ENCODE results near the gene DNAJC11. TPM values are rescaled to one million over a fixed set of nuclear protein-coding genes. Genes with fewer than 3 reads are reported as not detected.
A peak's percentile ranks its signal among the peaks of the same experiment; 100 is the strongest.

The DNAJC11 gene
- total RNA-seq, 2 experiments from 2014 or later: 43.0 to 52.1 TPM

- ChIA-PET CTCF (interaction anchor here (0.8 to 1.4 kb wide), 2 partner anchors 8 to 34 kb away, joined by 3 to 5 read pairs; partner anchors contain the start of gene NOL9), POLR2A (no interaction called here)
- H3K9me3 Mint-ChIP-seq: no peaks in the 10 kb centered on the region
- H3K27ac Mint-ChIP-seq: no peak overlapping the region
- peaks cover 28% of the 10 kb centered on the region for H3K4me1 Mint-ChIP-seq
- H3K4me3 Mint-ChIP-seq: no peak overlapping the region
- DNase-seq: no peak
- H3K36me3 Mint-ChIP-seq (ENCODE audit: low read depth): peaks cover 7% of the 10 kb centered on the region
- no peaks in the 10 kb centered on the region for H3K27me3 Mint-ChIP-seq
Observed at GRCh38 chr1:6588128-6588892, 113.3 kb downstream of the DNAJC11 start.

- ChIA-PET CTCF (no interaction called here), POLR2A (no interaction called here)
- Mint-ChIP-seq H3K27me3 (no peaks in the 10 kb centered on the region), H3K9me3 (no peaks in the 10 kb centered on the region), H3K36me3 (ENCODE audit: low read depth) (peaks cover 7% of the 10 kb centered on the region), H3K27ac (no peak overlapping the region), H3K4me3 (no peak overlapping the region), H3K4me1 (peaks cover 29% of the 10 kb centered on the region)
- no peak for DNase-seq
Observed at GRCh38 chr1:6587261-6588005, 114.2 kb downstream of the DNAJC11 start.

GRCh38 chr1:6586404-6586816, 115.2 kb downstream of the DNAJC11 start:
- CTCF ChIA-PET: no interaction called here
- no peak for DNase-seq
- no peaks in the 10 kb centered on the region for H3K9me3 Mint-ChIP-seq
- no peaks in the 10 kb centered on the region for H3K27me3 Mint-ChIP-seq
- H3K4me1 Mint-ChIP-seq: peaks cover 30% of the 10 kb centered on the region
- peak overlapping the region; percentile 31 for H3K27ac Mint-ChIP-seq
- peaks cover 7% of the 10 kb centered on the region for H3K36me3 Mint-ChIP-seq (ENCODE audit: low read depth)
- POLR2A ChIA-PET: interaction anchor here (0.6 kb wide), 1 partner anchor 199 kb away, joined by 3 read pairs; no protein-coding TSS in a partner anchor
- no peak overlapping the region for H3K4me3 Mint-ChIP-seq

- H3K4me3 Mint-ChIP-seq: no peak overlapping the region
- DNase-seq: no peak
- H3K27ac Mint-ChIP-seq: no peak overlapping the region
- H3K9me3 Mint-ChIP-seq: no peaks in the 10 kb centered on the region
- H3K4me1 Mint-ChIP-seq: peaks cover 30% of the 10 kb centered on the region
- POLR2A ChIA-PET: interaction anchor here (0.6 kb wide), 1 partner anchor 198 kb away, joined by 3 read pairs; no protein-coding TSS in a partner anchor
- no peaks in the 10 kb centered on the region for H3K27me3 Mint-ChIP-seq
- peaks cover 10% of the 10 kb centered on the region for H3K36me3 Mint-ChIP-seq (ENCODE audit: low read depth)
- CTCF ChIA-PET: no interaction called here
Observed at GRCh38 chr1:6585841-6586240, 115.8 kb downstream of the DNAJC11 start.

GRCh38 chr1:6585081-6585722, 116.4 kb downstream of the DNAJC11 start:
- Mint-ChIP-seq H3K4me1 (peaks cover 34% of the 10 kb centered on the region), H3K27me3 (no peaks in the 10 kb centered on the region), H3K27ac (no peak overlapping the region), H3K36me3 (ENCODE audit: low read depth) (peaks cover 10% of the 10 kb centered on the region), H3K4me3 (no peak overlapping the region), H3K9me3 (no peaks in the 10 kb centered on the region)
- POLR2A ChIA-PET: no interaction called here
- CTCF ChIA-PET: no interaction called here
- DNase-seq: no peak

Other genes with a start within 250 kb of the DNAJC11 start
- gene TNFRSF25, start 235.6 kb downstream of the DNAJC11 start, total RNA-seq: 10 to 100 TPM; 88.5 to 92.8 TPM
- 1 to 10 TPM; 1.3 to 1.8 TPM for gene PLEKHG5, start 210.1 kb downstream of the DNAJC11 start, total RNA-seq
- 10 to 100 TPM; 42.7 to 44.5 TPM for gene NOL9, start 147.3 kb downstream of the DNAJC11 start, total RNA-seq
- not detected for gene TAS1R1, start 146.5 kb downstream of the DNAJC11 start, total RNA-seq
- gene ZBTB48, start 121.8 kb downstream of the DNAJC11 start, total RNA-seq: 10 to 100 TPM; 40.4 to 42.9 TPM
- 10 to 100 TPM; 17.3 to 20.0 TPM for gene KLHL21, start 98.9 kb downstream of the DNAJC11 start, total RNA-seq
- 10 to 100 TPM; 12.4 to 12.5 TPM for gene PHF13, start 88.1 kb downstream of the DNAJC11 start, total RNA-seq
- gene THAP3, start 76.9 kb downstream of the DNAJC11 start, total RNA-seq: 10 to 100 TPM; 18.2 to 19.5 TPM
- gene CAMTA1, start 83.6 kb upstream of the DNAJC11 start, total RNA-seq: 10 to 100 TPM; 39.3 to 48.8 TPM